Nephron progenitor cell (in vitro differentiated cells): ENCODE measurements around the gene SNORC.
"Not testable (repeated sequence)": the region's sequence is repeated elsewhere in the genome, so short reads cannot be mapped to it uniquely, and the experiment has no call there.

Experiments used
- DNase-seq: peaks from one replicate; pipeline ENCODE4 v3.0.0; 2021
- H3K27ac Mint-ChIP-seq: 2 replicates; pipeline ENCODE4 v1.8.0; 2021; ENCODE audit warnings: mild to moderate bottlenecking, moderate library complexity, mixed read lengths
- H3K27me3 Mint-ChIP-seq: 2 replicates; pipeline ENCODE4 v1.8.0; 2021; ENCODE audit warnings: mild to moderate bottlenecking, low read depth, mixed read lengths; ENCODE audit not compliant: poor library complexity
- H3K36me3 Mint-ChIP-seq: 2 replicates; pipeline ENCODE4 v1.8.0; 2021; ENCODE audit warnings: low read depth, mixed read lengths
- H3K4me1 Mint-ChIP-seq: 2 replicates; pipeline ENCODE4 v1.8.0; 2021; ENCODE audit warnings: mixed read lengths
- H3K4me3 Mint-ChIP-seq: 2 replicates; pipeline ENCODE4 v1.8.0; 2021; ENCODE audit warnings: mild to moderate bottlenecking, moderate library complexity, mixed read lengths
- H3K9me3 Mint-ChIP-seq: 2 replicates; pipeline ENCODE4 v1.8.0; 2021; ENCODE audit warnings: mild to moderate bottlenecking, moderate library complexity, mixed read lengths
- CTCF ChIP-seq: fragments of 200-600 bp; sonication (generic); IDR thresholded peaks from 2 replicates; pipeline ENCODE4 v1.5.0; 2021; ENCODE audit warnings: antibody characterized with exemption

SNORC gene

GRCh38 chr2:232898592-232899543 lies 28.8 kb downstream of the SNORC start:
- no peak overlapping the region for H3K27ac Mint-ChIP-seq
- no peak for TF ChIP-seq CTCF
- H3K9me3 Mint-ChIP-seq, result no peaks in the 10 kb centered on the region
- DNase-seq, result no peak
- no peaks in the 10 kb centered on the region for H3K36me3 Mint-ChIP-seq
- H3K4me1 Mint-ChIP-seq, result no peaks in the 10 kb centered on the region
- H3K4me3 Mint-ChIP-seq, result no peak overlapping the region
- peaks cover 4% of the 10 kb centered on the region for H3K27me3 Mint-ChIP-seq

- H3K4me3 Mint-ChIP-seq, result no peak overlapping the region
- DNase-seq, result peak; percentile 51
- H3K9me3 Mint-ChIP-seq, result peaks cover 7% of the 10 kb centered on the region
- H3K27me3 Mint-ChIP-seq, result no peaks in the 10 kb centered on the region
- no peaks in the 10 kb centered on the region for H3K4me1 Mint-ChIP-seq
- TF ChIP-seq CTCF, result no peak
- H3K36me3 Mint-ChIP-seq, result no peaks in the 10 kb centered on the region
- H3K27ac Mint-ChIP-seq, result peak overlapping the region; percentile 38
These were observed 31.0 kb downstream of the SNORC start for GRCh38 chr2:232900811-232901735.

GRCh38 chr2:232901736-232902578 lies 31.9 kb downstream of the SNORC start:
- H3K4me1 Mint-ChIP-seq, result peaks cover 1% of the 10 kb centered on the region
- DNase-seq, result no peak
- peaks cover 10% of the 10 kb centered on the region for H3K9me3 Mint-ChIP-seq
- no peak overlapping the region for H3K27ac Mint-ChIP-seq
- TF ChIP-seq CTCF, result no peak
- no peaks in the 10 kb centered on the region for H3K27me3 Mint-ChIP-seq
- H3K4me3 Mint-ChIP-seq, result no peak overlapping the region
- no peaks in the 10 kb centered on the region for H3K36me3 Mint-ChIP-seq

- H3K9me3 Mint-ChIP-seq, result peaks cover 20% of the 10 kb centered on the region
- no peak overlapping the region for H3K4me3 Mint-ChIP-seq
- no peak for TF ChIP-seq CTCF
- no peak for DNase-seq
- H3K36me3 Mint-ChIP-seq, result no peaks in the 10 kb centered on the region
- no peak overlapping the region for H3K27ac Mint-ChIP-seq
- H3K4me1 Mint-ChIP-seq, result peaks cover 7% of the 10 kb centered on the region
- no peaks in the 10 kb centered on the region for H3K27me3 Mint-ChIP-seq
These were observed 33.9 kb downstream of the SNORC start for GRCh38 chr2:232903989-232904388.

- DNase-seq, H3K27ac Mint-ChIP-seq, H3K4me1 Mint-ChIP-seq, H3K4me3 Mint-ChIP-seq, H3K36me3 Mint-ChIP-seq: not testable (repeated sequence)
- Mint-ChIP-seq H3K9me3 (peaks cover 49% of the 10 kb centered on the region), H3K27me3 (peaks cover 13% of the 10 kb centered on the region)
These were observed 37.0 kb downstream of the SNORC start for GRCh38 chr2:232906867-232907717.

GRCh38 chr2:232907718-232908085 lies 37.6 kb downstream of the SNORC start:
- H3K4me3 Mint-ChIP-seq, H3K36me3 Mint-ChIP-seq, DNase-seq, H3K27ac Mint-ChIP-seq, H3K4me1 Mint-ChIP-seq: not testable (repeated sequence)
- peaks cover 19% of the 10 kb centered on the region for H3K27me3 Mint-ChIP-seq
- peaks cover 55% of the 10 kb centered on the region for H3K9me3 Mint-ChIP-seq
